ENCODE data around the gene DPP6.

DPP6 gene

DNA sequence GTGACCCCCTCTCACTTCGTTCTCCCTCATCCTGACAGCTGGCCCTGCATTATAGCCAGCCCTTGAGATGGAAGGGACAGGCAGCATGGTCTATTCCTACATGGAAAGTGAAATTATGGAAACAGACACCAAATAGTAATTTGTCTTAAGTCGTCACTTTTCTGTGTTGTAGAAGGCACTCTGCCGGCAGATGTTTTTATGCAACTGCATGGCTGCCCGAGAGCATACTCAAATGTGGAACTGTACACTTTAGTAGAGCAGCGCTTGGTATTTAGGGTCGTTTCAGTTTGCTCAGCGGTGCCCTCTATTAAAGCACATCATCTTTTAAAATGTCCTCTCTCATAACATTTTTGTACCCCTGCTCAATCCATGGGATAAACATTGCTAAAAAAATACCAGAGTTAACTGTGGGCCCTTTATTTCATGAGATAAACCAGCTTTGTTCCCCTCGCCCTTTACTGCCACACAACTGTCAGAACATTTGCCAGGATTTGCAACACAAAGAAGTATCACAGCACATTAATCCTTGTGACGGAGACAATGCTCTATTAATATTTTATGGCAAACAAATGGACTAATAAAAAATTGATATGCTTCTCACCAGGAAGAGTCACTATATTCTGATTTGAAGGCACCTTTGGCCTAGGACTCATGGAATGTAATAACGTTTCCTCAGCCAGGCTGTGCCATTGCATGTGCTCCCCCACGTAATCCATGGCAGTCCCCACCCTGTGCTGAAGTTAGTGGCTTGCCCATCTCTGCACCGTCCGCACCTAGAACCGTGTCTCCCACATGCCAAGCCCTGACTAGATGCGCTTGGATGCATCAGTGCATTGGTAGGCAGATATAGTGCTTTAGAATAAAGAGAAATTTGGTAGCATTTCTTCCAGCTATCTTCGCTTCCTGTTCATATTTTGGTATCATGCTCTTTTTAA lies 729.4 kb downstream of the DPP6 start:
- DNase-seq: no peak

DNA sequence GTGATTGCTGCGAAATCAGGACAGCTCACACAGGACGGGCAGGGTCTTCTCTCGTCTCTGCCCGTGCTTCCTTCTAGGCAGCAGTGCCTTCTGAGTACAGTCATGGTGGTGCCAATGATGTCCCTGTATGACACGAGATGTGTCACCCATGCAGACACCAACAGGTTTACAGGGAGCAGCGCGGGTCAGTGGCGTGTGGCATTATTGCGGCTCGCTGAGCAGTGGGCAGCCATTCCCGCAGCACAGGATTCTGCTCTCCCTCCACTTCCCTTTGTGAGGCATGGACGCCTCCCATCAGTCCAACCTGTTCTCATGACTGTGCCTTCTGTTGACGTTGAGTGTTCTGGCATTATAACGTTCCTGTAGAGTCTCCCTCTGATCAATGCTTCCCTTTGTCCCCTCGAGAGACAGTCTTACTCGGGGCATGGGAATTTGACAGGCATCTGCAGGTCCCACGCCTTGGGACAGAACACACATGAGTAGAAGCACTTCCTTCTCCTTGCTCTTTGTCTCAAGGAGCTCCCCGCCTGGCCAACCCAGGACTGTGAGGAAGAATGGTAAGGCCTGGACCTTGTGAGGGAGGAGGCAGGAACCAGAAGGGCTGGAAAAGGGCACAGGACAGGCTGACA lies 731.2 kb downstream of the DPP6 start:
- DNase-seq: no peak

DNA sequence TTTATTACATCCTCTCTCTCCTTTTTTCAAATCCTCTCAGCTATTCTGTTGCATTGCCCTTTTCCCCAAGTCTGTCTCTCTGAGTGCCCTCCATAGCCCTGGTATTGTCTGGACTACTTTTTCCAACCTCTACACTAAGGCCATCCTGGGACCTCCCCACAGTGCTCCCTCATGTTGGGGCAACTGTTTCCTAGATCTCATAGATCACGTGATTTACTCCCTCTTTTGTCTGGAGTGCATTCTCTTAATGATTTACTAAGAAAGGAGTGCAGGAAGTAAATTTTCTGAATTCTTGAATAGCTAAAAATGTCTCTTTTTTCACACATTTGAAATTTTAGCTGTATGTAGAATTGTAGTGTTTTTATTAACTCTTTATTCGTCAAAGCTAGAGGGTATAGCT lies 733.7 kb downstream of the DPP6 start:
- DNase-seq: no peak

DNA sequence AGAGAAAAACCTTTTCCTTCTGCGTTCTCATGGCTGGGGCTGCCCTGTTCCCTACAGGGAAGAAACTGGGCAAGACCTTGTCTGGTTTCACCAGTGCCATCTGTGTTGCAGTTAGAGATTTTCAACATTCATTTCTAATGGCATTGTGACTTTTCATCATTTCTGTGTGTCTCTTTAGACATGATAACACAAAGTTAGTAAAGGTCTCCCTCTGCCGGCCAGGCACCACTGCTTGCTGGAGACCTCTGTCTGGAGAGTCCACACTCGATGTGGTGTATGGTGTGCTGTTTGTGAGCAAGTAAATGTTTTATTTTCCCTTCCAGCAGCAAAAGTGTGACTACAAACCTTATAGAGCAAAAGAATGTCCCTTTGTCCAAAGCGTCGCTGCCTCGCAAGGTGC lies 737.2 kb downstream of the DPP6 start:
- peak; percentile 32 for DNase-seq

GRCh38 chr7:154791611-154792010 lies 739.4 kb downstream of the DPP6 start:
- DNase-seq: no peak

DNA sequence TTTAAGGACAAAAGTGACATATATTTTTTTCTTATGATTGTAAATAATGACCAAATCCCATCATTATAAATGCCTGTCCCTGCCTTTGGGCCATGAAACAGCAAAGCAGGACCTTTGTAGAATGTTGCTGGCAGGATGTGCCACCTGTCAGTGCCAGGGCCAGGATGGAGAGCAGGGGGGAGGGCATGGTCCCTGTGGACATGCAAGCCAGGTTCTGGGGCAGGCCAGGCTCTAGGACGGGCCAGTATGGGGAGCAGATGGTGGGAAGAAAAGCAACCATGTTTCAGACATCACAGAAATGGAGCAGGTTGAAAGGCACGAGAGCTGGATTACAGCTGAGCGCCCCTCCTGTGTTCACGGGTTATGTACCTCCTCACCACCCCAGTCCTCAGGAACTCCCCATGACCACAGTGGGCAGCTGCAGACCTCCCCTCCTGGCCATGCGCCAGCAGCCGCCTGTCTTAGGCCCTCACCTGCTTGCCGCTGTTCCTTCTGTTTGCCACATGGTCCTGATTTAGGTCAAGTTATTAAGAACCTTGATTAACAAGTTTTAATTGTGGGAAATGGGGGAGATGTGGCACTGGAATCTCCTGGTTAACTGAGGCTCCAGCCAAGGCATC lies 740.3 kb downstream of the DPP6 start:
- DNase-seq: no peak

- DNase-seq: no peak
Observed at GRCh38 chr7:154794147-154794780, 742.1 kb downstream of the DPP6 start.

GRCh38 chr7:154795014-154795413 lies 742.8 kb downstream of the DPP6 start:
- peak; percentile 10 for DNase-seq

DNA sequence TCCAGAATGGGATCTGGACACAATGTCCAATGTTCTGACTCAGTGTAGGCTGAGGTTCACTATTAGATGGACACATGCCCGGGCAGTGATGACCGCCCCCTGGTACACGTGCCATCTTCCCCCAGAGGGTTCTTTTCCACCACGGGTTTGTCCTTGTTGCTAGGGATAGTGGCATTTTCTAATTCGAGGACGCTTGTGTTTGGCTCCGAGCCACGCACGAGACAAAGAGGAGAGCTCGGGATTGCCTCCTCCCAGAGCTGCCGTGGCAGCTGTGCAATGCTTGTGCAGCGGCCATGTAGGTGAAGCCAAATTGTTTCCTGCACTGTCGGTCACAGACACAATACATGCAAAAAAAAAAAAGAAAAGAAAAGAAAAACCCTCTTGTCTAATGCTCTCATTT lies 743.2 kb downstream of the DPP6 start:
- peak; percentile 24 for DNase-seq

DNA sequence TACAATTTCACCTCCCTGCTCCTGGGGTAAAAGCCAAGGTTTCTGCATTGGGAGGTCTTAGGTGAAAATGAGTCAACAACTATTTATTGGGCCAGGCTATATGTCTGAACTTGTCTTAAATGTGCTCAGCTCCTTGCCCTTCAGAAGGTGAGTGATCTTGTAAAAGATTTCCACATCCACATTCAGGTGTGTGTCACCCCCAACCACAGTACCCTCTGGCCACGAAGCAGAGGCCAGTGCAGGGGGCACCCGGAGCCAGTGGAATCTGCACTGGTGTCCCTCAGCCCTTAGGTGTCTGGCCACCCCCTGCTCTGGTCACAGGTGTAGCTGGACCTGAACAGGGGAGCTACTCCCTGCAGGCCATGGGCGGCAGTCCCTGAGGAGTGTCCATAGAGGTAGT lies 752.3 kb downstream of the DPP6 start:
- no peak for DNase-seq

DNA sequence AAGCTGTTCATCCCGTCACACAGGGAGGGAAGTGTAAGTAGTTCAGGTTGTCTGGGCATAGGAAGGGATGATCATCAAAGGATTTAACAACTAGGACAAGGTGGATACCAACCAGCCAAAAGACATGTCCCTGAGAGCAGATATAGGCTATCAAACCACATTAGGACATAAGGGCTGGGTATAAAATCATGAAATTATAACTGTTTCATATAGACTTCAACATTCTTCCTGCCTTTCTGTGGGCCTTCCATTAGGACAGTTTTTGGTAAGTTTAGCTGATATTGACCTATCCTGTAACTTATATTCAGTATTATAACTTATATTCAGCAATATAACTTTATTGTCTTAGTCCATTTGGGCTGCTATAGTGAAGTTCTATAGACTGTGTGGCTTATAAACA lies 759.8 kb downstream of the DPP6 start:
- no peak for DNase-seq

DNA sequence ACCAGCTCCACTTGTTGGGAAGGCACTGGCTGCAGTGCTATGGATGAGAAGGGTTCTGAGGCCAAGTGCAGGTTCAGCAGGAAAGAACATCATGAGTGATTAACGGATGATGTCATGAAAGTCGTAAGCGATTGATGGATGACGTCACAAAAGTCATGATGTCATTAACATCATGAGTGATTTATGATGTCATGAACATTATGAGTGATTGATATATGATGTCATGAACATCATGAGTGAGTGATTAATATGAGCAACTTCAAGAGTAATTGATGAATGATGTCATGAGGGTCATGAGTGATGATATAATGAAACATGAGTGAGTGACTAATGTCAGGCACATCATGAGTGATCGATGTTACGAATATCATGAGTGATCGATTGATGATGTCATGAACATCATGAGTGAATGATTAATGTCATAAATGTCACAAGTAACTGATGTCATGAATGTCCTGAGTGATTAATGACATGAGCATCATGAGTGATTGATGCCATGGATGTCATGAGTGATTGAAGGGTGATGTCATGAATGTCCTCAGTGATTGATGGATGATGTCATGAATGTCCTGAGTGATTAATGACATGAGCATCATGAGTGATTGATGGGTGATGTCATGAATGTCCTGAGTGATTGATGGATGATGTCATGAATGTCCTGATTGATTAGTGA lies 765.2 kb downstream of the DPP6 start:
- DNase-seq: no peak

DNA sequence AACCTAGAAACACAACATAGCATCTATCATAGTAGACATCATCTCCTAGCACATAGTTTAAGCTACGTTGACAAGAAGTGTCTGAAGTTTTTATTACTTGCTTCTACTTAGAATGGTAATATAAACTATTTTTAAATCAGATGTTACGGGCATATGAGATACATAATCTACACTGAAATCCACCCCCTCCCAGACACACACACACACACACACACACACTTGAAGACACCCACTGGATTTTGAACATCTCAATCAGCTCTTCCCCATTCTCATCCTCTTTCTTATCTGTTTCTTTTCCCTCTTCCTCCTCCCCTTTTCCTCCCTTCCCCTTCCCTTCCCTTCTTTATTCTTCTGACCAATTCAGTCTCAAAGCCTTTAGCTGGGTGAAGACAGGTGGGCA lies 774.8 kb downstream of the DPP6 start:
- no peak for DNase-seq

GRCh38 chr7:154832557-154833138 lies 780.5 kb downstream of the DPP6 start:
- DNase-seq: peak; percentile 58

GRCh38 chr7:154836021-154836448 lies 783.8 kb downstream of the DPP6 start:
- no peak for DNase-seq

DNA sequence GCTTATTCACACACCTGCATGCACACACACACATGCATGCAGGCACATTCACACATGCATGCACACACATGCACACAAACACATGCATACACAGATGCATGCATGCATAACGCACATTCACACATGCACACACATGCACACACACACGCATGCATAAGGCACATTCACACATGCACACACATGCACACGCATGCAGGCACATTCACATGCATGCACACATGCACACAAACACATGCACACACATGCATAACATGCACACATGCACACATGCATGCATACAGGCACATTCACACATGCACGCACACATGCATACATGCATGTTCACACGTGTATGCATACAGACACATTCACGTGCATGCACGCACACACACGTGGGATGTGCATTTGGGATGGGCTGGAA lies 784.9 kb downstream of the DPP6 start:
- DNase-seq: no peak

DNA sequence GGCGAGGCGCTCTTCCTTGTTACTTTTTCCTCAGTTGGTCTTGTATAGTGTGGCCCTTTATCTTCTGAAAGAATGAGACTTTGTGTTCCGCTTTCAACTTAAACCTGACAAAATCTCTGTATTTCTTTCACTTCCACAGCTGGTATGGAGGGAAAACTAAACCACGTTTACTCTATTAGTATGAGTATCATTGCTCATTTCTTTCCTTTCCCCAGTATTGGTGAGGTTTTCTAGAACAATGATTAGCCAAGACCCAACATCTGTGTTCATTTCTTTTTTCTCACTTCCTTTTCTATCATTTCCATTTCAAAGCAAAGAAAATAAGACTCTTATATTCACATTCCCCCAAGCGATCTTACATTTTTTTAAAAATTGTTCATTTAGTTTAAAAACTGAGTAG lies 785.4 kb downstream of the DPP6 start:
- no peak for DNase-seq

DNA sequence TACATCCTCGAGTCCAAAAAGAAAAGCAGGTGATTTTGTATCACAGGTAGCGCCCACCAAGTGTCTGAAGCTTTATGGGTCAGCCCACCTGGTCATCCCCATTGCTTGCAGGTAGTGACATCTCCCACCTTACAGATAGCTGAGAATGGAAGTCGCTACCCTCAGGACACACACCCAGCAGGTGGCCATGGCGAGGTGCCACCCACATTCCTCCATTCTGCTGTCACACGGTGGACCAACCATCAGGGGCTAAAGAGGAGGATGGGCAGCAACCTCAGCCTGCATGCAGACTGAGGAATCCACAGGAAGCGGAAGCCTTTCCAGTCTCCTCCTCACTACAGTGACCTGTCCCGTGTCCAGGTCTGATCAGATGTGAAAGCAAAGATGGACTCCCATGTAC lies 787.9 kb downstream of the DPP6 start:
- no peak for DNase-seq

DNA sequence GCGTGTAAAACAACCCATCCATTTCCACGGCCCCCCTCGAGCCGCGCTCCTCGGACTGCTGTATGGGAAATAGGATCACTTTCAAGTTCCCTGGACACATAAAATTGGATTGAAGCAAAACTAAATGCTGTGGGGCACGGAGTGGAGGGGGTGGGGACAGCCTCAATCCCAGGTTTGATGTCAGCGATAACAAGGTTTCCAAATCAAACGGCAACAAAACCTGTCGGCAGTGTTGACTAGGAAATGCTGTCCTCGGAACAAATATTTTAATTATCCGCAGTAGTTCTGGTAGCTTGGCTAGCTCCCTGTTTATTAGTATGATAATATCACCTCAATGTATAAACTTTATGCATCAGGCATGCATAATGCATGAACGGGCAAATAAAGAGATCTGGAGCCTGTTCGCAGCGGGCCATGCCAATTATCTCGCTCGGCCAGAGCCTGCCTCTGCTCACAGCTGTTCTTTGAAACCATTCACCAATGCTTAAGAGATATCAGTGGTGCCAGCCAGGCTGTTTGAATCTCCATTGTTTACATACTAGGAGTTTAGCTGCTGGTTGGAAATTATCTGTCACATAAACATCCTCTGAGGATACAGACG lies 789.6 kb downstream of the DPP6 start:
- DNase-seq: peak; percentile 89

DNA sequence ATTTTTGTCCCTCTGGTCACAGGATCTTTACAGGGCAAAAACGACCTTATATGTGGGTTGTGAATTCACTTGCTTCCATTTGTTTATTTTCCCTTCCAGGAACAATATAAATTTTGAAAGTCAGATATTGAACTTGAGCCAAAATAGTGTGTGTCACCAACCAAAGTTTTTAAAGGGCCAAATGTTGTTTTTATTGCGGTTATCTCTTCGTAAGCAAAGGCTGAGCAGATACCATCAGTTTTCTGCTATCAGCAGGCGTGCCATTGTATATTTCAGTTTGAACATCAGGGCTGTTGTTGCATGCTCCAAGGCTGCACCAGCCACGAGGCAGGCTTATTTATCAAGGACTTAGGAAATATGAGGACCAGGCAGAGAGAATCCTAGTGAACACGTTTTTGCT lies 790.4 kb downstream of the DPP6 start:
- no peak for DNase-seq

- no peak for DNase-seq
Observed at GRCh38 chr7:154843670-154844237, 791.6 kb downstream of the DPP6 start.

DNA sequence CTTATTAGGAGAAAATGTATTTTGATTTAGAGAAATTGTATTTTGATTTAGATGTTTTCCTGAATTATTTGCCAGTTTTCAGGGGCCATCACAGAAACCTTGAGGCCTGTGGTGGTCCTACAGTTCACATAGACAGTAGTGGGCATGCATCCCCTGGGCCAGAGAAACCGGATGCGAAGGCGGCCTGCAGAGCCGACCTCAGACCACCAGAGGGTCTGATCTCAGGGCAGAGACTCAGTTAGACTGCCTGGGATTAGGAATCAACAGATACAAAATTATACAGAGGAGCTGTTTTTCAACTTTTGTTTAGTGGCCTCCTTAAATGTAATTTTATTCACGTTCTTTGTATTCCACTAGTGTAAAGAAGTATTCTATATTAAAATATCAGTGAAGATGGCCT lies 792.3 kb downstream of the DPP6 start:
- DNase-seq: no peak
